ENCODE measurements around the gene GPR155.

- TF ChIP-seq CEBPB (IDR thresholded peaks at IDR 0.05) (no peak), REST (IDR thresholded peaks at IDR 0.05; ENCODE audit: low read depth) (no peak), USF1 (IDR thresholded peaks at IDR 0.05) (no peak), TAF1 (IDR thresholded peaks at IDR 0.05; ENCODE audit: low read depth) (no peak), FOXM1 (IDR thresholded peaks at IDR 0.05; ENCODE audit: borderline replicate concordance, low read depth) (no peak), CREB1 (IDR thresholded peaks at IDR 0.05; ENCODE audit: low read depth) (no peak)
These were observed 37.8 kb downstream of the GPR155 start for GRCh38 chr2:174449033-174449432.

Measured in Ishikawa (cell line).